Activated B cell treated with CpG ODN at 0.5 μM for 24 hours (primary cell): Measurements from ENCODE around the gene SATB1. TPM values are rescaled to one million over a fixed set of nuclear protein-coding genes. Genes with fewer than 3 reads are reported as not detected.

Experiments used
- ATAC-seq: fragments of 200-7000 bp; cut with Tn5 transposase; one replicate; pipeline ENCODE4 v1.10.0; 2021; ENCODE audit warnings: low read depth, mild to moderate bottlenecking, moderate library complexity
- CTCF ChIA-PET: fragments of 350-600 bp; sonication (Branson Sonifier 250); formaldehyde crosslinking; loops from one replicate; lab custom pipeline; 2021; ENCODE audit warnings: antibody characterized with exemption; lab: Charles Lee
- POLR2A ChIA-PET: fragments of 350-600 bp; sonication (Branson Sonifier 250); formaldehyde crosslinking; loops from one replicate; lab custom pipeline; 2021; ENCODE audit warnings: antibody characterized with exemption; lab: Charles Lee
- DNase-seq: peaks from one replicate; pipeline ENCODE4 v3.0.0; 2022
- H3K27ac Mint-ChIP-seq: one replicate; pipeline ENCODE4 v1.8.0; 2020; ENCODE audit warnings: mixed read lengths
- H3K27me3 Mint-ChIP-seq: one replicate; pipeline ENCODE4 v1.8.0; 2021; ENCODE audit warnings: mixed read lengths
- H3K36me3 Mint-ChIP-seq: one replicate; pipeline ENCODE4 v1.8.0; 2021; ENCODE audit warnings: low read depth, mixed read lengths
- H3K4me1 Mint-ChIP-seq: one replicate; pipeline ENCODE4 v1.8.0; 2021; ENCODE audit warnings: mixed read lengths
- H3K4me3 Mint-ChIP-seq: one replicate; pipeline ENCODE4 v1.8.0; 2020; ENCODE audit warnings: mild to moderate bottlenecking, mixed read lengths
- H3K9me3 Mint-ChIP-seq: one replicate; pipeline ENCODE4 v1.8.0; 2020; ENCODE audit warnings: mixed read lengths
- intact Hi-C: fragments of 100-400 bp; cut with micrococcal nuclease; formaldehyde crosslinking; loops from one replicate; pipeline ENCODE4 v1.15.1; 2024
- total RNA-seq: library from RNA; stranded (reverse); gene quantifications from 2 replicates; pipeline ENCODE4 v1.2.3, GENCODE V29; 2022
- TF ChIP-seq, protein P1 (sequence below): fragments of 200-600 bp; IDR thresholded peaks from one replicate; pipeline ENCODE4 v1.8.0; 2022; ENCODE audit warnings: antibody characterized with exemption, mild to moderate bottlenecking

SATB1 gene
- total RNA-seq, 1 donor from 2014 or later, result 30.8 TPM

DNA sequence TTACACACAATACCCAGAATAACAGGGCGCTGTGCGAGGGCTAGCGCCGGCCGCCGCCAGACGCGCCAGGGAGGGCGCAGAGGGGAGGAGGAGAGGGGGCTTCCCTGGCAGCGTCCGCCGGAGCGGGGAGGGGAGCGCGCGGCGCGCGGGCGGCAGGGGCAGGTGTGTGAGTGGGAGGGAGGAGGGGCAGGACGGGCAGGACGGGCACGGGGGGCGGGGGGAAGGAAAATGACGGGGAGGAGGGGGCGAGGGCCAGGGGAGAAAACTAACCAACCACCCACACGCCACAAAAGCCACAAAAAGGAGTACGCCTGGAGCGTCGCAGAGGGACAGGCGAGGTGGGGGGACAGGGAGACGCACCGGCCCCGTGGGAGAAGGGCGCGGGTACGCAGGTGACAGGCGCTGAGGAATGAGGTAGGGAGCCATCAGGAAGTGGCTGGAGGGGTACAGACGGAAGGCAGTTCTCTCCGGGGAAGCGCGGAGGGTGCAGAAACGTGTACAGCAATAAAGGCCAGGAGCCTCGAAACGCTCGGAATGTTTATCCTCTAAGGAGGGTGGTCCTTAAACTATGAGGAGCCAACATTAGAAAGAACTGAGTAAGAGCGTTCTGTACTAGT is 610 bp upstream of the SATB1 start:
- ATAC-seq, result peak; percentile 66
- Mint-ChIP-seq H3K36me3 (peaks cover 9% of the 10 kb centered on the region), H3K9me3 (no peaks in the 10 kb centered on the region), H3K4me1 (peaks cover 47% of the 10 kb centered on the region), H3K27ac (peak overlapping the region; percentile 87), H3K27me3 (no peaks in the 10 kb centered on the region), H3K4me3 (peak overlapping the region; percentile 91)
- ChIA-PET POLR2A (interaction anchor here (0.6 to 1.0 kb wide), 10 partner anchors 11 to 332 kb away, joined by 3 to 6 read pairs (median 4); no protein-coding TSS in a partner anchor), CTCF (interaction anchor here (1.6 kb wide), 1 partner anchor 19 kb away, joined by 5 read pairs; no protein-coding TSS in a partner anchor)
- intact Hi-C loops, result loop anchor here (1.0 to 10.0 kb wide), 7 partner anchors 13 to 1762 kb away; partner anchors contain the start of genes RAB5A and SGO1
- TF ChIP-seq, protein P1, sequence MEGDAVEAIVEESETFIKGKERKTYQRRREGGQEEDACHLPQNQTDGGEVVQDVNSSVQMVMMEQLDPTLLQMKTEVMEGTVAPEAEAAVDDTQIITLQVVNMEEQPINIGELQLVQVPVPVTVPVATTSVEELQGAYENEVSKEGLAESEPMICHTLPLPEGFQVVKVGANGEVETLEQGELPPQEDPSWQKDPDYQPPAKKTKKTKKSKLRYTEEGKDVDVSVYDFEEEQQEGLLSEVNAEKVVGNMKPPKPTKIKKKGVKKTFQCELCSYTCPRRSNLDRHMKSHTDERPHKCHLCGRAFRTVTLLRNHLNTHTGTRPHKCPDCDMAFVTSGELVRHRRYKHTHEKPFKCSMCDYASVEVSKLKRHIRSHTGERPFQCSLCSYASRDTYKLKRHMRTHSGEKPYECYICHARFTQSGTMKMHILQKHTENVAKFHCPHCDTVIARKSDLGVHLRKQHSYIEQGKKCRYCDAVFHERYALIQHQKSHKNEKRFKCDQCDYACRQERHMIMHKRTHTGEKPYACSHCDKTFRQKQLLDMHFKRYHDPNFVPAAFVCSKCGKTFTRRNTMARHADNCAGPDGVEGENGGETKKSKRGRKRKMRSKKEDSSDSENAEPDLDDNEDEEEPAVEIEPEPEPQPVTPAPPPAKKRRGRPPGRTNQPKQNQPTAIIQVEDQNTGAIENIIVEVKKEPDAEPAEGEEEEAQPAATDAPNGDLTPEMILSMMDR, result no peak
- DNase-seq, result peak; percentile 62

DNA sequence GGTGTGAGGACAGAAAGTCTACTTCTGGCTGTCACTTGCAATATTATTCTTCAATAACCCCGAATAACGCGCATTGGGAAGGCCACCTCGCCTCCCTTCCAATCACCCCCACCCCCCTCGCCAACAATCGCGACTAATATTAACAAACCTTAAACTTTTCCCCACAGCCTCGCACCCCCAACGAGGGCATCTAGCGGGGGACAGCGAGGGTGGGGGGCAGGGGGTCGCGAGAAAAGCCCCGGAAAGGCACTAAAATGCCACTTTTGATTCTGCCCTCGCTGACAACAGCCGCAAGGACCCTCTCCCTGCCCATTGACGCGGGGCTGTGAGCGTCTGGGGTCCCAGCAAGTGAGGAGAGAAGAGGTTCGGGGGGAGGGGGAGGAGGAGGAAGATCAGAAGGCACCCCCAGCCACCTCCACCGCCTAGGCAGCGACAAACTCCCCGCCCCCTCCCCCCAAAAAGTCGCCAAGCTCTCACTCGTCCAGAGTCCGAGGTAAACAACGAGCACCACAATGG is 868 bp downstream of the SATB1 start:
- Mint-ChIP-seq H3K27ac (peak overlapping the region; percentile 86), H3K9me3 (no peaks in the 10 kb centered on the region), H3K4me3 (peak overlapping the region; percentile 91), H3K36me3 (peaks cover 18% of the 10 kb centered on the region), H3K27me3 (no peaks in the 10 kb centered on the region), H3K4me1 (peaks cover 38% of the 10 kb centered on the region)
- TF ChIP-seq, protein P1, result no peak
- intact Hi-C loops, result loop anchor here (5.0 to 10.0 kb wide), 4 partner anchors 199 to 1521 kb away; partner anchors contain the start of genes RAB5A and TBC1D5
- ChIA-PET CTCF (interaction anchor here (0.9 to 1.6 kb wide), 2 partner anchors 20 to 334 kb away, joined by 4 to 5 read pairs; no protein-coding TSS in a partner anchor), POLR2A (interaction anchor here (0.6 to 1.0 kb wide), 8 partner anchors 10 to 1614 kb away, joined by 3 to 8 read pairs (median 4); no protein-coding TSS in a partner anchor)
- ATAC-seq (no peak), DNase-seq (peak; percentile 20)

DNA sequence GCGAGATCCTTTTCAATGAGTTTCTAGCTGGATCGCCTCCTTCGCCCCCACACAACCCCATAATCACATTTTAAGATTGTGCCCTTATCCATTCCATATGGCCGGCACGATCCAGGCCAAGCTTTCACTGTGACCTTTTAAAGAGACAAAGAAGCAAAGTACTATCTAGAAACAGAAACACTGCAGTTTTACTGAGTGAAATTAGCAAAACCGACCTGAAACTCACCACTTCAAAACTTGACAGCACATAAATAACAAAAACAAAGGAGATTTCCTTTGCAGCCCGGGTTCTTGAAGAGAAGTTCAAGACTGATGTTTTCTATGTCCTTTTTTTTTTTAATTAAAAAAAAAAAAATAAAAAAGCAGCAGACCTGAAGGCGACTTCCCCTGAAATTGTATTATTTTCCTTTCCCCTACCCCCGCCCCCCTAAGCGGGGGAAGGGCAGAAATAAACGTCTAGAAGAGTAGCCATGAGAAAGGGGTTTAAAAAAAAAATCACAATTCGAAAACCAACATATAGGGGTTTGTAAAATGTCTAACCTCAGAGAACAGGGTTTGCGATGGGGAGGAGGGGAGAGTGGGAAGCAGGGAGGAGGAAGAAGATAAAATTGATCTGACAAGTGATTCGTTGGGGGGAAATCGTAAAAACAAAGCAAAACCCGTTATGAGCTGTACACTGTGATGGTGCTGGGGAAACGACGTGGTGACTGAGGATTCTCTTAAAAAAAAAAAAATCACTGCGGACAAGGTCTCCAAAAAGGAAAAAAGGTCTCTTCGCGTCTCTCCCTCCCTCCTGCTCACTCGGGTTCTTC is 1.5 kb downstream of the SATB1 start:
- H3K27me3 Mint-ChIP-seq, result no peaks in the 10 kb centered on the region
- ChIA-PET CTCF (interaction anchor here (0.9 to 1.1 kb wide), 2 partner anchors 21 to 335 kb away, joined by 3 to 4 read pairs; no protein-coding TSS in a partner anchor), POLR2A (interaction anchor here (0.7 to 1.4 kb wide), 9 partner anchors 10 to 89 kb away, joined by 3 to 6 read pairs (median 4); no protein-coding TSS in a partner anchor)
- peak; percentile 22 for DNase-seq
- no peaks in the 10 kb centered on the region for H3K9me3 Mint-ChIP-seq
- H3K36me3 Mint-ChIP-seq, result peaks cover 18% of the 10 kb centered on the region
- TF ChIP-seq, protein P1, result no peak
- peak; percentile 16 for ATAC-seq
- intact Hi-C loops, result loop anchor here (5.0 to 10.0 kb wide), 4 partner anchors 199 to 1521 kb away; partner anchors contain the start of genes RAB5A and TBC1D5
- H3K27ac Mint-ChIP-seq, result peak overlapping the region; percentile 86
- peaks cover 36% of the 10 kb centered on the region for H3K4me1 Mint-ChIP-seq
- peak overlapping the region; percentile 91 for H3K4me3 Mint-ChIP-seq

GRCh38 chr3:18422972-18423371 is 2.2 kb downstream of the SATB1 start:
- Mint-ChIP-seq H3K27me3 (no peaks in the 10 kb centered on the region), H3K4me1 (peaks cover 33% of the 10 kb centered on the region), H3K27ac (peak overlapping the region; percentile 86), H3K36me3 (peaks cover 23% of the 10 kb centered on the region), H3K9me3 (no peaks in the 10 kb centered on the region), H3K4me3 (peak overlapping the region; percentile 91)
- DNase-seq (no peak), ATAC-seq (no peak)
- intact Hi-C loops, result loop anchor here (5.0 to 10.0 kb wide), 4 partner anchors 198 to 1522 kb away; partner anchors contain the start of genes RAB5A and TBC1D5
- CTCF ChIA-PET, result interaction anchor here (1.1 kb wide), 1 partner anchor 22 kb away, joined by 3 read pairs; no protein-coding TSS in a partner anchor
- TF ChIP-seq, protein P1, result no peak
- POLR2A ChIA-PET, result interaction anchor here (0.7 to 1.4 kb wide), 7 partner anchors 9 to 89 kb away, joined by 3 to 6 read pairs (median 4); no protein-coding TSS in a partner anchor
